ENCODE data around the gene TOR1AIP2.
"Not testable (repeated sequence)": the region's sequence is repeated elsewhere in the genome, so short reads cannot be mapped to it uniquely, and the experiment has no call there.

The TOR1AIP2 gene

GRCh38 chr1:179805291-179806195 lies 72.1 kb downstream of the TOR1AIP2 start:
- no peak for DNase-seq

GRCh38 chr1:179804417-179804816 lies 73.2 kb downstream of the TOR1AIP2 start:
- not testable (repeated sequence) for DNase-seq

GRCh38 chr1:179803918-179804317 lies 73.7 kb downstream of the TOR1AIP2 start:
- no peak for DNase-seq

DNA sequence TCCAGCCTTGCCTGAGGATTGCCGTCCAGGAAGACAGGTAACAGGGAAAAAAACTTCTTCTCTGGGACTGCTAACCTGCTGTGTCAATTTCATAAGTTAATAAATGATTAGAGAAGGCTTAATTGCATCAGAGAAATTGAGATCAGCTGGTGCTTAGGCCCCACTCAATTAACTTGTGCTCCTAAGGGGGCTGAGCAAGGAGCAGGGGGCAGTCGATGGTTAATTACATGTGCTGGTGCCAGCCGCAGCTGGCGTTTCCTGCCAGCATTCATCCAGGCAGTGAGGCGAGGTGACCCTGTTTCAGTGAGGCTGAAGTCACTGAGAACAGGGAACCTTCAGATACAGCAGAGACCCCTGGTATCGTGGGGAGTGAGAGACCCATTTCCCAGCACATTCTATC lies 74.5 kb downstream of the TOR1AIP2 start:
- no peak for DNase-seq

DNA sequence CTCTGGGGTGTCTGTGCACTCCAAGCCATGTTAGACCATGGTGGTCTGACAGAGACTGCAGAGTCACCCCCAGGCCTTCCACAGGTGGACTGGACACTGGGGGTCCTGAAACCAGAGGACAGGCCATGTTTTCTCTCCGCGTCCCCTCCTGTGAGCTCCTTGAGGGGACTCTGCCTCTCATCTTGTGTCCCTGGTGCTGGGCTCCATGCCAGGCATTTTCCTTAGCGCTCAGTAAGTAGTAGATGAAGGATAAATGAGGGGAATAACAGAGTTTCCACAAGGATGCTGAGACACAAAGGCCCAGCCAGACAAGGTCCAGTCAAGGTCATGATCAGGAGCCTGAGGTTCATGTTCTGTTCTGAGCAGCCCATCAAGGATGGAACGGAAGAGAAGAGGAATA lies 77.1 kb downstream of the TOR1AIP2 start:
- no peak for DNase-seq

- no peak for DNase-seq
Measured at GRCh38 chr1:179798864-179799516, 78.6 kb downstream of the TOR1AIP2 start.

DNA sequence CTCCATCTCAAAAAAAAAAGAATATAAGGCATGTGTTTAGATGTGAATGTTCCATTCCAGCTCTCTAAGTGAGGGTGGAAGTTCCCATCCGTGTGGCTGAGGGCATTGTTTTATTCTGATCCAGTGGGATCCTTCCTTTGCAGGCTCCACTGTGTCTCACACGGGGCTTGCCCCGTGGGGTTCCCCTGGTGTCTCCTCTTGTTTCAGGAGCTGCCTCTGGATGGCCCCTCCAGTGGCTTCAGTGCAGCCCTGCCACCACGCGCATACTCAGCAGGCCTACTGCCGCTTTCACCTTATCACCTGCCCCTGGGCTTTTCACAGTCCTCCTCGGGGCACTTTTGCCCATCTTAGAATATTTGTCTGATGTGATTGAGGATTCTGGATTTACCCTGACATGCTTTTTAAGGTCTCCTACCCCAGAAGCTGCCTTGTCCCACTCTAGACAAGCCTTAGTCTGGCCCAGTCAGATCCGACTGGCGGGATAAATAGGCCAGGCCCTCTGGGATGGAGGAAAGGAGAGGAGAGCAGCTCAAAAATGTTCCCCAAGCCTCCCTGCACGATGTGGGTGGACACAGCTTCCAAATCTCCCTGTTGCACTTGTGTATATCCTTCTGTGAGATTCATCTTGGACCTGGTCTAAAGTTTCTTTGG lies 79.3 kb downstream of the TOR1AIP2 start:
- DNase-seq: no peak

DNA sequence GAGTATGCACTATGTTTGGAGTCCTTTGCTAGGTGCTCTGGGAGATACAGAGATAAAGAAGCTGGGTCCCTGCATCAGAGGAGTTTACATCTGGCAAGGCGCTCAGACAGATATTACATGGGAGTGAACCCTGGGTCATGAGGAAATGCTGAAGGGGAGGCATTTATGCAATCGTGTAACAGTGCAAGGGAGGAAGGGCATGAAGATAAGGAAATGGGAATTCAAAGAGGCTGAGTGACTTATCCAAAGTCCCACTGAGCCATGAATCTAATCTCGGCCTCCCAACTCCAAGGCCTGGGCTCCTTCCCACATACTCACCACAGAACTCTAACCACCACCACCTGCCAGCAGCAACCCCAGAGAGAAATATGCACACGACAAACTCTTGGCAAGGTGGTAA lies 82.9 kb downstream of the TOR1AIP2 start:
- no peak for DNase-seq

DNA sequence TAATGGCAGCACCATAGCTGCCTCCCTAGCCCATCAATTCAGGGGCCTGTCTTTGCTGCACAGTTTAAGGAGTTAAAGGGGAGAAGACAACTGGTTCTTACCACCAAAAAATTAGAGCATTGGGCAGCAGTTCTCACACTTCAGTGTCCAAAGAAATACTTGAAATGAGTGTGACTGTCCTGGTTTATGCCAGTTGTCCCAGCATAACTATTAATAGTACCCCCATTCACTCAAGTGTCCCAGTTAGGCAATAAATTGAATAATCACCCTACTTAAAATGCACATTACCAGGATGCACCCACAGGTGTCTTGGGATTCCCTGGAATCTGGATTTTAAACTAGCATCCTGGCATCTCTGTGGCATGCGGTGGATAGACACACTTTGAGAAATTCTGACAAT lies 83.5 kb downstream of the TOR1AIP2 start:
- no peak for DNase-seq

DNA sequence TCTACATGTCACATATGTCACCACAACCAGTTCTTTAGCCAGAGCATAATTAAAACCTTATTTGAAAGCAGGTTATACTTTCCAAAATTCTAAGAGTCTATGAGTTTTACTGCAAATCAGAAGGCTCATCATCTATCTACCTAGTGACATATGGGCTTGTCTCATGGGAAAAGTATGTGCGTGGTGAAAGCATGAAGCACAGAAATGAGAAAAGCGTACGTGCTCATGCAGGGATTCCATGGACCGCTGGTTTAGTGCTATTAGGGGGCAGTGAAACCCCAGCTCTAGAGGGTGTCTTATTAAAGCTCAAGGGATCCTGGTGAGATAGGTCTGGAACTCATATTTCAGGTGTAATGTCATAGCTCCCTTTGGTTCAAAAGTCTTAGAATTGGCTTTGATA lies 84.3 kb downstream of the TOR1AIP2 start:
- no peak for DNase-seq
